ENCODE data around the gene ASB4. TPM values are rescaled to one million over a fixed set of nuclear protein-coding genes. Genes with fewer than 3 reads are reported as not detected.

ASB4 gene
- total and polyA plus RNA-seq, 12 donors: 18.3 to 323 (median 88.2) TPM

- TF ChIP-seq, protein P1, sequence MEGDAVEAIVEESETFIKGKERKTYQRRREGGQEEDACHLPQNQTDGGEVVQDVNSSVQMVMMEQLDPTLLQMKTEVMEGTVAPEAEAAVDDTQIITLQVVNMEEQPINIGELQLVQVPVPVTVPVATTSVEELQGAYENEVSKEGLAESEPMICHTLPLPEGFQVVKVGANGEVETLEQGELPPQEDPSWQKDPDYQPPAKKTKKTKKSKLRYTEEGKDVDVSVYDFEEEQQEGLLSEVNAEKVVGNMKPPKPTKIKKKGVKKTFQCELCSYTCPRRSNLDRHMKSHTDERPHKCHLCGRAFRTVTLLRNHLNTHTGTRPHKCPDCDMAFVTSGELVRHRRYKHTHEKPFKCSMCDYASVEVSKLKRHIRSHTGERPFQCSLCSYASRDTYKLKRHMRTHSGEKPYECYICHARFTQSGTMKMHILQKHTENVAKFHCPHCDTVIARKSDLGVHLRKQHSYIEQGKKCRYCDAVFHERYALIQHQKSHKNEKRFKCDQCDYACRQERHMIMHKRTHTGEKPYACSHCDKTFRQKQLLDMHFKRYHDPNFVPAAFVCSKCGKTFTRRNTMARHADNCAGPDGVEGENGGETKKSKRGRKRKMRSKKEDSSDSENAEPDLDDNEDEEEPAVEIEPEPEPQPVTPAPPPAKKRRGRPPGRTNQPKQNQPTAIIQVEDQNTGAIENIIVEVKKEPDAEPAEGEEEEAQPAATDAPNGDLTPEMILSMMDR (IDR thresholded peaks at IDR 0.05): no peak
- no peak for TF ChIP-seq POLR2A (IDR thresholded peaks at IDR 0.05)
- intact Hi-C loops (cut with DNase I): no loop called here
- DNase-seq: no peak
- Histone ChIP-seq H3K9me3 (replicated peaks in 1 of 3) (no peaks in the 10 kb centered on the region), H3K36me3 (replicated peaks in 1 of 2) (peaks cover 0 to 34% of the 10 kb centered on the region in 2 donors), H3K27me3 (no peaks in the 10 kb centered on the region), H3K4me1 (replicated peaks in 1 of 2) (peaks cover 7 to 32% of the 10 kb centered on the region in 2 donors), H3K27ac (peak overlapping the region in 2 of 5 donors; percentile 10 to 19), H3K4me3 (no peak overlapping the region)
- 29 to 63% (median 45%) methylated on average over 3 of the region's 3 CpGs for whole genome bisulfite sequencing, 4 donors
Observed at GRCh38 chr7:95581467-95581866, 95.7 kb downstream of the ASB4 start.

GRCh38 chr7:95582578-95583293 is 97.0 kb downstream of the ASB4 start:
- peak overlapping the region in 2 of 5 donors; percentile 21 to 33 for H3K27ac ChIP-seq
- H3K9me3 ChIP-seq (replicated peaks in 1 of 3): no peaks in the 10 kb centered on the region
- no peaks in the 10 kb centered on the region for H3K27me3 ChIP-seq
- WGBS, 4 donors: 73 to 83% (median 82%) methylated on average over 4 of the region's 4 CpGs
- peaks cover 13 to 45% of the 10 kb centered on the region in 2 donors for H3K4me1 ChIP-seq (replicated peaks in 1 of 2)
- TF ChIP-seq, protein P1 (IDR thresholded peaks at IDR 0.05): no peak
- peak; percentile 6 to 7 for TF ChIP-seq POLR2A (IDR thresholded peaks at IDR 0.05)
- H3K36me3 ChIP-seq (replicated peaks in 1 of 2): peaks cover 0 to 47% of the 10 kb centered on the region in 2 donors
- H3K4me3 ChIP-seq: no peak overlapping the region
- DNase-seq: peak in 1 of 7 donors; percentile 23
- intact Hi-C loops (cut with DNase I): no loop called here

- TF ChIP-seq, protein P1 (IDR thresholded peaks at IDR 0.05): no peak
- TF ChIP-seq POLR2A (IDR thresholded peaks at IDR 0.05): peak in 1 of 2 donors; percentile 30
- Histone ChIP-seq H3K4me1 (replicated peaks in 1 of 2) (peaks cover 20 to 50% of the 10 kb centered on the region in 2 donors), H3K36me3 (replicated peaks in 1 of 2) (peaks cover 0 to 60% of the 10 kb centered on the region in 2 donors), H3K27ac (peak overlapping the region in 2 of 5 donors; percentile 17 to 97), H3K27me3 (no peaks in the 10 kb centered on the region), H3K9me3 (replicated peaks in 1 of 3) (no peaks in the 10 kb centered on the region), H3K4me3 (no peak overlapping the region)
- DNase-seq: no peak
- intact Hi-C loops (cut with DNase I): no loop called here
- WGBS, 4 donors: 45 to 86% (median 66%) methylated on average over 3 of the region's 3 CpGs
Observed at GRCh38 chr7:95583834-95584621, 98.3 kb downstream of the ASB4 start.

DNA sequence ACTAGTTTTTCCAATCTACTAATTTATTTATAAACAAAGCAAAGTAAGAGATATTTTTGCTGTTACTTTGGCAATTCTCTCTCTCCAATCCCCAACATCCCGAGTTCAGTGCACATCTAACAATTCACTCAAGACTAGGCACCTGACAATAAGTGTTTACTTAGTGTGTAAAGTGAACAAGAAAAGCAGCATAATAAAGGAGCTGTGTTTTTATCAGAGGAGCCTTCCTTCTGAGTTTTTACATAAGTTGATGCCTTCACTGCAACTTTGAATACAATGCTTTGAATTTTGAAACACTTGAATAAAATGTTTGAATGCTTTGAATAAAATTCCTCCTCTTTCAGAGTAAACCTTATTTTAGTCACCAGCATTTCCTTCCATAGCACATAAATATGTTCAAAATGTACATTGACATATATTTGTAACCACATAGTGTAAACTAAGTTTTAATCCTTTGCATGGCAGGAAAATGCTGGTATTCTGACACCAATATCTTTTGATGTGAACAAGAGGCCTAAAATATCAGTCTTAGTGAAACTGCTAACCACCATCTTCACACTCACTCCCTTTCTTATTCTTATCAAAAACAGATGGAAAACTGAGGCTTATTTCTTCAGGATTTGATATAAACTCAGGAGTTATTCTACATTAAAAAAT is 99.2 kb downstream of the ASB4 start:
- 68 to 84% (median 78%) methylated on average over 1 of the region's 1 CpG for WGBS, 4 donors
- DNase-seq: no peak
- peak overlapping the region in 3 of 5 donors; percentile 5 to 97 (median 55) for H3K27ac ChIP-seq
- peak; percentile 19 to 58 for TF ChIP-seq POLR2A (IDR thresholded peaks at IDR 0.05)
- TF ChIP-seq, protein P1 (IDR thresholded peaks at IDR 0.05): no peak
- H3K36me3 ChIP-seq (replicated peaks in 1 of 2): peaks cover 0 to 68% of the 10 kb centered on the region in 2 donors
- no peaks in the 10 kb centered on the region for H3K27me3 ChIP-seq
- peaks cover 27 to 59% of the 10 kb centered on the region in 2 donors for H3K4me1 ChIP-seq (replicated peaks in 1 of 2)
- no peaks in the 10 kb centered on the region for H3K9me3 ChIP-seq (replicated peaks in 1 of 3)
- peak overlapping the region in 1 of 4 donors; percentile 88 for H3K4me3 ChIP-seq
- intact Hi-C loops (cut with DNase I): loop anchor here in 1 of 2 donors (5.0 kb wide), 1 partner anchor 33 kb away; no protein-coding TSS in a partner anchor

Data from adrenal gland (tissue), 12 donors.